HCT116 (cell line): Measurements from ENCODE around the gene TRAPPC12. TPM values are rescaled to one million over a fixed set of nuclear protein-coding genes. Genes with fewer than 3 reads are reported as not detected.

Experiments
- ATAC-seq: fragments of 200-7000 bp; cut with Tn5 transposase; 2 replicates; pipeline ENCODE4 v1.9.1; 2020; ENCODE audit warnings: mild to moderate bottlenecking, moderate library complexity
- BruUV-seq: library from RNA; stranded (reverse); fragments of 400-500 nt; replicated peaks from 2 replicates; lab custom pipeline; 2021; lab: Mats Ljungman, UMichigan
- CTCF ChIA-PET: fragments of 300-600 bp; sonication (Branson Sonifier 250); formaldehyde crosslinking; loops from one replicate; lab custom pipeline; 2021; ENCODE audit warnings: antibody characterized with exemption; lab: Charles Lee
- POLR2A ChIA-PET: fragments of 300-600, 350-600 bp; sonication (Branson Sonifier 250); formaldehyde crosslinking; loops from one replicate; lab custom pipeline; 2021; ENCODE audit warnings: antibody characterized with exemption; lab: Charles Lee
- RAD21 ChIA-PET, 2 experiments: fragments of 300-600 bp; sonication (Branson Sonifier 250); formaldehyde crosslinking; loops; one replicate each; lab custom pipeline; 2023; ENCODE audit warnings: low total read pairs in 2 of 2; ENCODE audit not compliant: uncharacterized antibody in 2 of 2, unreplicated experiment in 2 of 2, low non-redundant PET in 1 of 2; lab: Charles Lee
- DNase-seq: peaks from one replicate; pipeline ENCODE4 v3.0.0-alpha.2; 2010; ENCODE audit warnings: low read depth, low spot score
- H2AFZ ChIP-seq: fragments of 200-600 bp; shearing (Covaris generic), sonication (generic); 2 replicates; pipeline ENCODE4 v1.6.1; 2017; ENCODE audit warnings: low read depth, mixed run types, mixed read lengths, antibody characterized with exemption, low read length; ENCODE audit not compliant: poor library complexity, severe bottlenecking
- H3K27ac ChIP-seq: 2 replicates; pipeline ENCODE4 v1.5.1; 2012; ENCODE audit warnings: low read depth, low read length
- H3K27me3 ChIP-seq: fragments of 200-600 bp; sonication (generic); 2 replicates; pipeline ENCODE4 v1.6.1; 2016; ENCODE audit warnings: mixed run types, low read length, mixed read lengths; ENCODE audit not compliant: insufficient read depth
- H3K36me3 ChIP-seq, 2 experiments: fragments of 200-500 bp in 1 of 2; fragments of 200-600 bp in 1 of 2; sonication (Bioruptor generic) in 1 of 2; sonication (generic) in 1 of 2; 2 replicates each; pipeline versions ENCODE4 v1.5.1 to v1.6.1; 2014 to 2016; ENCODE audit warnings: low read length in 2 of 2, inconsistent platforms in 1 of 2, mixed read lengths in 1 of 2, mixed run types in 1 of 2; ENCODE audit not compliant: insufficient read depth in 2 of 2, control insufficient read depth in 1 of 2
- H3K4me1 ChIP-seq, 2 experiments: fragments of 200-600 bp in 1 of 2; sonication (generic) in 1 of 2; 2 replicates each; pipeline versions ENCODE4 v1.5.1 to v1.6.1; 2012 to 2017; ENCODE audit warnings: low read length in 2 of 2, inconsistent platforms in 1 of 2, mild to moderate bottlenecking in 1 of 2, mixed read lengths in 1 of 2, mixed run types in 1 of 2, moderate library complexity in 1 of 2; ENCODE audit not compliant: insufficient read depth in 2 of 2, control insufficient read depth in 1 of 2
- H3K4me2 ChIP-seq: fragments of 200-600 bp; sonication (generic); 2 replicates; pipeline ENCODE4 v1.6.1; 2017; ENCODE audit warnings: mixed run types, low read length, mixed read lengths
- H3K4me3 ChIP-seq, 2 experiments: fragments of 200-600 bp in 1 of 2; sonication (generic) in 1 of 2; replicated peaks in 1 of 2; 2 replicates each; pipeline ENCODE4 v1.5.1; 2011 to 2016; ENCODE audit warnings: low read length in 2 of 2, control low read depth in 1 of 2, low read depth in 1 of 2, mild to moderate bottlenecking in 1 of 2, mixed read lengths in 1 of 2, mixed run types in 1 of 2
- H3K79me2 ChIP-seq: fragments of 200-600 bp; sonication (generic); 2 replicates; pipeline ENCODE4 v1.6.1; 2017; ENCODE audit warnings: mild to moderate bottlenecking, mixed run types, low read length, moderate library complexity, mixed read lengths; ENCODE audit not compliant: insufficient read depth
- H3K9ac ChIP-seq: fragments of 200-600 bp; sonication (generic); 2 replicates; pipeline ENCODE4 v1.6.1; 2016; ENCODE audit warnings: low read length, mixed read lengths
- H3K9me2 ChIP-seq: fragments of 200-600 bp; sonication (generic), shearing (Covaris generic); 2 replicates; pipeline ENCODE4 v1.6.1; 2017; ENCODE audit warnings: mixed run types, mild to moderate bottlenecking, moderate library complexity; ENCODE audit not compliant: insufficient read depth
- H3K9me3 ChIP-seq, 2 experiments: fragments of 200-500 bp in 1 of 2; fragments of 200-600 bp in 1 of 2; sonication (Bioruptor generic) in 1 of 2; sonication (generic) in 1 of 2; 2 replicates each; pipeline ENCODE4 v1.6.1; 2014 to 2017; ENCODE audit warnings: low read length in 2 of 2, mixed read lengths in 2 of 2, inconsistent platforms in 1 of 2, low read depth in 1 of 2, mild to moderate bottlenecking in 1 of 2, mixed run types in 1 of 2, moderate library complexity in 1 of 2; ENCODE audit not compliant: control insufficient read depth in 1 of 2, insufficient read depth in 1 of 2
- H4K20me1 ChIP-seq: fragments of 200-600 bp; sonication (generic), shearing (Covaris generic); 2 replicates; pipeline ENCODE4 v1.6.1; 2017; ENCODE audit warnings: mixed run types, mild to moderate bottlenecking, moderate library complexity; ENCODE audit not compliant: insufficient read depth
- CBX3 ChIP-seq: IDR thresholded peaks from 2 replicates; pipeline ENCODE4 v1.6.1; 2012; ENCODE audit warnings: low read depth
- EGR1 ChIP-seq: IDR thresholded peaks from 2 replicates; pipeline ENCODE4 v1.6.1; 2012; ENCODE audit warnings: low read depth
- ELF1 ChIP-seq: IDR thresholded peaks from 2 replicates; pipeline ENCODE4 v1.6.1; 2012; ENCODE audit warnings: low read depth, borderline replicate concordance
- EZH2 ChIP-seq: fragments of 200-600 bp; sonication (generic); IDR thresholded peaks from 2 replicates; pipeline ENCODE4 v1.6.1; 2017; ENCODE audit warnings: antibody characterized with exemption, mixed run types
- EZH2phosphoT487 ChIP-seq: fragments of 200-600 bp; IDR thresholded peaks from 2 replicates; pipeline ENCODE4 v1.6.1; 2018; ENCODE audit warnings: antibody characterized with exemption, borderline replicate concordance
- JUND ChIP-seq: IDR thresholded peaks from 2 replicates; pipeline ENCODE4 v1.6.1; 2012
- POLR2A ChIP-seq: IDR thresholded peaks from 2 replicates; pipeline ENCODE4 v1.7.0; 2011; ENCODE audit warnings: borderline replicate concordance; ENCODE audit not compliant: insufficient read depth, insufficient read length; ENCODE audit errors: extremely low read depth
- SIN3A ChIP-seq: IDR thresholded peaks from 2 replicates; pipeline ENCODE4 v1.6.1; 2012; ENCODE audit warnings: low read depth
- SP1 ChIP-seq: IDR thresholded peaks from 2 replicates; pipeline ENCODE4 v1.6.1; 2012; ENCODE audit warnings: low read depth
- SRF ChIP-seq: IDR thresholded peaks from 2 replicates; pipeline ENCODE4 v1.6.1; 2012; ENCODE audit warnings: low read depth
- TCF7L2 ChIP-seq: IDR thresholded peaks from 2 replicates; pipeline ENCODE4 v1.7.0; 2011; ENCODE audit warnings: borderline replicate concordance, inconsistent platforms; ENCODE audit not compliant: insufficient read depth, insufficient read length; ENCODE audit errors: extremely low read depth
- YY1 ChIP-seq: IDR thresholded peaks from 2 replicates; pipeline ENCODE4 v1.6.1; 2011; ENCODE audit warnings: low read length, low read depth, moderate library complexity, mild to moderate bottlenecking; ENCODE audit not compliant: insufficient replicate concordance; ENCODE audit errors: extremely low read depth
- ZBTB33 ChIP-seq: IDR thresholded peaks from 2 replicates; pipeline ENCODE4 v1.6.1; 2011; ENCODE audit warnings: mild to moderate bottlenecking, low read length, moderate library complexity; ENCODE audit not compliant: insufficient replicate concordance; ENCODE audit errors: extremely low read depth
- ZFX ChIP-seq: fragments of 450-650 bp; IDR thresholded peaks from 2 replicates; pipeline ENCODE4 v1.6.1; 2017
- ZNF274 ChIP-seq: fragments of 200-500 bp; sonication (Bioruptor generic); IDR thresholded peaks from 2 replicates; pipeline ENCODE4 v1.6.1; 2014; ENCODE audit warnings: mild to moderate bottlenecking, low read depth, low read length, inconsistent platforms
- intact Hi-C: fragments of 100-400 bp; cut with micrococcal nuclease; formaldehyde crosslinking; loops from 2 replicates; pipeline ENCODE4 v1.10.0; 2022
- total RNA-seq: library from RNA; stranded (reverse); gene quantifications from one replicate; pipeline ENCODE4 v1.2.1, GENCODE V29; 2021; ENCODE audit not compliant: unreplicated experiment
- TF ChIP-seq, protein P1 (sequence below): IDR thresholded peaks from 2 replicates; pipeline ENCODE4 v1.6.1; 2012; ENCODE audit warnings: low read depth
- TF ChIP-seq, protein P2 (sequence below), 3 experiments: fragments of 200-600 bp in 1 of 3; sonication (generic) in 1 of 3; IDR thresholded peaks in 2 of 3; conservative IDR thresholded peaks in 1 of 3; 2 replicates each; pipeline ENCODE4 v1.5.1; 2012 to 2017; ENCODE audit warnings: low read depth in 2 of 3, low read length in 2 of 3, antibody characterized with exemption in 1 of 3, borderline replicate concordance in 1 of 3, control low read depth in 1 of 3, mild to moderate bottlenecking in 1 of 3, mixed read lengths in 1 of 3, mixed run types in 1 of 3, moderate library complexity in 1 of 3; ENCODE audit not compliant: insufficient read depth in 1 of 3
- TF ChIP-seq, protein P3 (sequence below): IDR thresholded peaks from 2 replicates; pipeline ENCODE4 v1.6.1; 2012
- TF ChIP-seq, protein P4 (sequence below): IDR thresholded peaks from 2 replicates; pipeline ENCODE4 v1.6.1; 2012

Gene TRAPPC12
- total RNA-seq, 1 experiment from 2014 or later = 47.4 TPM

- H3K4me1 ChIP-seq = no peaks in the 10 kb centered on the region
- POLR2A ChIA-PET = no interaction called here
These were observed 108.6 kb downstream of the TRAPPC12 start for GRCh38 chr2:3488061-3488531.

More at GRCh38 chr2:3488061-3488531, 108.6 kb downstream of the TRAPPC12 start:
- Histone ChIP-seq H3K27ac (no peak overlapping the region), H3K9me2 (no peaks in the 10 kb centered on the region), H3K9ac (no peak overlapping the region), H2AFZ (no peak overlapping the region), H4K20me1 (no peaks in the 10 kb centered on the region), H3K36me3 (no peaks in the 10 kb centered on the region), H3K4me2 (no peak overlapping the region), H3K9me3 (no peaks in the 10 kb centered on the region), H3K27me3 (no peaks in the 10 kb centered on the region), H3K4me3 (no peak overlapping the region), H3K79me2 (no peaks in the 10 kb centered on the region)
- BruUV-seq = no TSS peak
- no peak for ATAC-seq
- no peak for TF ChIP-seq EZH2
- TF ChIP-seq ZFX = no peak
- TF ChIP-seq POLR2A = no peak
- no peak for TF ChIP-seq EZH2phosphoT487
- TF ChIP-seq ZNF274 = no peak
- no peak for TF ChIP-seq TCF7L2
- no peak for TF ChIP-seq ELF1
- no peak for TF ChIP-seq SP1
- TF ChIP-seq SIN3A = no peak
- TF ChIP-seq, protein P1, sequence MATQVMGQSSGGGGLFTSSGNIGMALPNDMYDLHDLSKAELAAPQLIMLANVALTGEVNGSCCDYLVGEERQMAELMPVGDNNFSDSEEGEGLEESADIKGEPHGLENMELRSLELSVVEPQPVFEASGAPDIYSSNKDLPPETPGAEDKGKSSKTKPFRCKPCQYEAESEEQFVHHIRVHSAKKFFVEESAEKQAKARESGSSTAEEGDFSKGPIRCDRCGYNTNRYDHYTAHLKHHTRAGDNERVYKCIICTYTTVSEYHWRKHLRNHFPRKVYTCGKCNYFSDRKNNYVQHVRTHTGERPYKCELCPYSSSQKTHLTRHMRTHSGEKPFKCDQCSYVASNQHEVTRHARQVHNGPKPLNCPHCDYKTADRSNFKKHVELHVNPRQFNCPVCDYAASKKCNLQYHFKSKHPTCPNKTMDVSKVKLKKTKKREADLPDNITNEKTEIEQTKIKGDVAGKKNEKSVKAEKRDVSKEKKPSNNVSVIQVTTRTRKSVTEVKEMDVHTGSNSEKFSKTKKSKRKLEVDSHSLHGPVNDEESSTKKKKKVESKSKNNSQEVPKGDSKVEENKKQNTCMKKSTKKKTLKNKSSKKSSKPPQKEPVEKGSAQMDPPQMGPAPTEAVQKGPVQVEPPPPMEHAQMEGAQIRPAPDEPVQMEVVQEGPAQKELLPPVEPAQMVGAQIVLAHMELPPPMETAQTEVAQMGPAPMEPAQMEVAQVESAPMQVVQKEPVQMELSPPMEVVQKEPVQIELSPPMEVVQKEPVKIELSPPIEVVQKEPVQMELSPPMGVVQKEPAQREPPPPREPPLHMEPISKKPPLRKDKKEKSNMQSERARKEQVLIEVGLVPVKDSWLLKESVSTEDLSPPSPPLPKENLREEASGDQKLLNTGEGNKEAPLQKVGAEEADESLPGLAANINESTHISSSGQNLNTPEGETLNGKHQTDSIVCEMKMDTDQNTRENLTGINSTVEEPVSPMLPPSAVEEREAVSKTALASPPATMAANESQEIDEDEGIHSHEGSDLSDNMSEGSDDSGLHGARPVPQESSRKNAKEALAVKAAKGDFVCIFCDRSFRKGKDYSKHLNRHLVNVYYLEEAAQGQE = no peak
- TF ChIP-seq JUND = no peak
- TF ChIP-seq SRF = no peak
- TF ChIP-seq ZBTB33 = no peak
- TF ChIP-seq EGR1 = no peak
- no peak for TF ChIP-seq CBX3
- TF ChIP-seq, protein P2, sequence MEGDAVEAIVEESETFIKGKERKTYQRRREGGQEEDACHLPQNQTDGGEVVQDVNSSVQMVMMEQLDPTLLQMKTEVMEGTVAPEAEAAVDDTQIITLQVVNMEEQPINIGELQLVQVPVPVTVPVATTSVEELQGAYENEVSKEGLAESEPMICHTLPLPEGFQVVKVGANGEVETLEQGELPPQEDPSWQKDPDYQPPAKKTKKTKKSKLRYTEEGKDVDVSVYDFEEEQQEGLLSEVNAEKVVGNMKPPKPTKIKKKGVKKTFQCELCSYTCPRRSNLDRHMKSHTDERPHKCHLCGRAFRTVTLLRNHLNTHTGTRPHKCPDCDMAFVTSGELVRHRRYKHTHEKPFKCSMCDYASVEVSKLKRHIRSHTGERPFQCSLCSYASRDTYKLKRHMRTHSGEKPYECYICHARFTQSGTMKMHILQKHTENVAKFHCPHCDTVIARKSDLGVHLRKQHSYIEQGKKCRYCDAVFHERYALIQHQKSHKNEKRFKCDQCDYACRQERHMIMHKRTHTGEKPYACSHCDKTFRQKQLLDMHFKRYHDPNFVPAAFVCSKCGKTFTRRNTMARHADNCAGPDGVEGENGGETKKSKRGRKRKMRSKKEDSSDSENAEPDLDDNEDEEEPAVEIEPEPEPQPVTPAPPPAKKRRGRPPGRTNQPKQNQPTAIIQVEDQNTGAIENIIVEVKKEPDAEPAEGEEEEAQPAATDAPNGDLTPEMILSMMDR (IDR thresholded peaks at IDR 0.05 in 2 of 3, conservative IDR thresholded peaks at IDR 0.05 in 1 of 3; ENCODE audit: borderline replicate concordance in 1 of 3, insufficient read depth in 1 of 3, low read depth in 2 of 3, low read length in 2 of 3) = no peak
- TF ChIP-seq, protein P3, sequence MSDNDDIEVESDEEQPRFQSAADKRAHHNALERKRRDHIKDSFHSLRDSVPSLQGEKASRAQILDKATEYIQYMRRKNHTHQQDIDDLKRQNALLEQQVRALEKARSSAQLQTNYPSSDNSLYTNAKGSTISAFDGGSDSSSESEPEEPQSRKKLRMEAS = no peak
- no peak for TF ChIP-seq YY1
- TF ChIP-seq, protein P4, sequence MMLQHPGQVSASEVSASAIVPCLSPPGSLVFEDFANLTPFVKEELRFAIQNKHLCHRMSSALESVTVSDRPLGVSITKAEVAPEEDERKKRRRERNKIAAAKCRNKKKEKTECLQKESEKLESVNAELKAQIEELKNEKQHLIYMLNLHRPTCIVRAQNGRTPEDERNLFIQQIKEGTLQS = no peak
- CTCF ChIA-PET = no interaction called here
- intact Hi-C loops = no loop called here
- no peak for DNase-seq
- RAD21 ChIA-PET = no interaction called here
